T-helper 2 cell (primary cell): Measurements from ENCODE around the gene BMP7.

ENCODE experiments used
- DNase-seq, 5 experiments: peaks; one replicate each; pipeline versions ENCODE4 v3.0.0 to v3.0.0-alpha.2; 2012 to 2022

Gene BMP7

DNA sequence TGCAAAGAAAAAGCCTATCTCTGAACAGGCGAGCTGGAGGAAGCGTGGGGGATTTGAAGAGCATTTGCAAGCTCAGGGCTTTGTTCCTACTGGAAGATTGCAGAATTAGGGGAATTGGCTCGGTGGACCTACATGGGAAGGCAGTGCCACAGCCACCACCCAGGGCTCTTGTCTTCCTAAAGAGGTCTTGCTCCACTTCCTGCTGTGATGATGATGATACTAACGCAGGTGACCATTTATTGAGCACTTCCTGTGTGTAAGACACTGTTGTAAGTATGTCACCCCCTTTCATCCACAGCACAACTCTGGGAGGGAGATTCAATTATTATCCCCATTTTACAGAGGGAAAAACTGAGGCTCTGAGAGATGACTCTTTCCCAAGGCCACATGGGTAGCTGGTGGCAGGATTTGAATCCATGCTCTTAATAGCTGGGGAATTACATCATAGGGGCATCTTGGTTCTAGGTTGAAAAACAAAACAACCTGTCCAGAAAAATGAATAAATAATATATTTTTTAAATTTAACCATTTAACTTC, 41.2 kb downstream of the BMP7 start:
- no peak for DNase-seq

GRCh38 chr20:57224641-57225138, 41.8 kb downstream of the BMP7 start:
- DNase-seq: no peak

- no peak for DNase-seq
Measured at GRCh38 chr20:57223648-57224489, 42.6 kb downstream of the BMP7 start.

DNA sequence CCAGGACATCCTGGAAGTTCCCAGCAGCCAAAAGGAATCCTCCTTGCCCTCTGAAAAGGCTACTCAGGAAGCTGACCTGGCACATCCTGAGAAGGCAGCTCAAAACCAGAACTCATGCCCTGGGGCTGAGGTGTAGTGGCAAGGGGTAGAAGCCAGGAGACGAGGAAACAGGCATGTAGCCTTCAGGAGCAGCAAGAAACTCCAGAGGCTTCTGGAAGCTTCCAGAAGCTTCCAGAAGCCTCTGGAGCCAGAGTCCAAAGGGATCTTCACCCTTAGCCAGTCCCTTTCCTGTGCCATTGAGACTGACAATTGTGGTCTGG, 43.9 kb downstream of the BMP7 start:
- no peak for DNase-seq

- no peak for DNase-seq
Measured at GRCh38 chr20:57221916-57222630, 44.4 kb downstream of the BMP7 start.

GRCh38 chr20:57220337-57221145, 45.9 kb downstream of the BMP7 start:
- DNase-seq: no peak

- DNase-seq: no peak
Measured at GRCh38 chr20:57219071-57219677, 47.3 kb downstream of the BMP7 start.

- no peak for DNase-seq
Measured at GRCh38 chr20:57218489-57218888, 48.0 kb downstream of the BMP7 start.

- DNase-seq: no peak
Measured at GRCh38 chr20:57217802-57218201, 48.6 kb downstream of the BMP7 start.

DNA sequence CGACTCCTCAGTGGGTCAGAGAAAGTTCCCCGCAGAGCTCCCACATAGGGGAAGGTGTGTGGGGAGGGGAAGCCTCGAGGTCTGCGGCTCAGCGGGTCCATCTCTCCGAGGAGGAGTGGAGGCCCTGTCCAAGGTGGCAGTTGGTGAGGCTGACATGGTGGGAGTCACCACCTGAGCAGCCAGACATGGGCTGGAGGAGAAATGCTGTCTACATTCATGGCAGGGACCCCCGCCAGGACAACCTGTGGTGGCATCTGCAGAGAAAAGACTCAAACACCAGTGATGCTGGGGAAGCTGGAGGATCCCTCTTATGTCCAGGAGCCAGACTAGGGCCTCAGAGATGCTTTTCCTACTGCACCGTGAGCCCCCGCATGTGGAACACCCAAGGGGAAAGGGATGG, 49.8 kb downstream of the BMP7 start:
- DNase-seq: no peak

DNA sequence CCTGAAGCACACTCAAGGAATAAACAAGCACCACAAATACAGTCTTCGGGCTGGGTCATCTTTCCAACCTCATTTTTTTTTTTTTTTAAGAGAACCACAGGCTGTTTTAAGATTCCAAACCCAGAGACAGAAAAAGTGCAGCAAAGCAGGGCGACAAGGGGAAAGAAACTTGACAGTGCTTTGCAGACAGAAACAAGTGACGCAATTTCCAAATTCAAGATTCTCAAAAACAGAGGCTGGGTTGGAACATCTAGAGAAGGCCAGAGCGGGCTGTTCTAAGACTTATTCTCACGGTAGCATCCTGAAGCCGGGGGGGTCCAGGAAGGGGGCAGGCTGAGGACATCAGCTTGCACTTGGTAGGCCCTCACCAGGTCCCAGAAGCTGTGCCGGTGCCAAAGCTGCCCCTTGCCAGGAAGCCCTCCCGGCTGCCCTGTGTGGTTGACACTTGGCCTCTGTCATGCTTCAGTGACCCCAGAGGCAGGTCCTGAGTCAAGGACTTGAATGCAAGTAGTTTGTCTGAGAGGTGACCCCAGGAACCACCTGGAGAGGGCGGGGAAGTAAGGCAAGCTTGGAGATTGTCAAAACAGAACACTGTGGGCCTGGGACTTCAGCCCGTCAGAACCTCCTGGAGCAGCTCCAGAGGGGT, 50.5 kb downstream of the BMP7 start:
- DNase-seq: no peak

GRCh38 chr20:57215426-57215825, 51.0 kb downstream of the BMP7 start:
- no peak for DNase-seq

DNA sequence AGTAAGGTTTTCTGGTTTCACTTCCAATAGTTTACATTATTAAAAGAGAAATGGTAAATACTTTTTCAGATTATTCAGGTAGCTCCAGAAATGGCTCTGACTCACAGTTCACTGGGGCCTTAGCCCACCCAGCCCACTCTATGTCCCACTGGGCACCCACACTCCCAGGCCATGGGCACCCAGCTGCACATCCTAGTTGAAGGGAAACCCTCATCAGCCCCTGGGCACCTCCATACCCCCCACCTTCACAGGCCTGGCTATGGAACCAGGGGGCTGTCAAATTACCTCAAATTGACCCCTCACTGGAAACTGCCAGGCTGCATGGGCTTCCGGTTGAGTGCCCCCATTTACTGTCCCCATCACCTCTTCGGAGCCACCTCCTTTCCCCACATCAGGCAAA, 51.5 kb downstream of the BMP7 start:
- DNase-seq: no peak

DNA sequence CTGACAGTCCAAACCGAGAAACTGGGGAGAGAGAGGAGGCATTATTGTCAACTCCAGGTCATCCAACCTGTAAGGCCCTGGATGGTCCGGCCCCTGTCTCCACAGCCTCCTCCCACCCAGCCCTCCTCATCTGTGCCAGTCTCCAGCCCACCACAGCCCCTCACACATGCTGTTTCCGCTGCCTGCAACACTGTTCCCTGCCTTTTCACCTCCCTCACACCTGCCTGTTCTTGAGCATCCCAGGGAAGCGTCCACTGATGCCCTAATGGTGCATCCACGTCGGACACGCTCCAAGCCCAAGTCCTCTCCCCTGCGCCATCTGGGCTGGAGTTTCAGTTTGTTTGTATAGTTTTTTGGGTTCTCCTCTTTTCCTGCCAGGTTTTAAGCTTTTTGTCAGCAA, 52.0 kb downstream of the BMP7 start:
- no peak for DNase-seq

GRCh38 chr20:57213924-57214323, 52.5 kb downstream of the BMP7 start:
- DNase-seq: no peak

- DNase-seq: no peak
Measured at GRCh38 chr20:57213291-57213690, 53.1 kb downstream of the BMP7 start.

- no peak for DNase-seq
Measured at GRCh38 chr20:57212534-57213276, 53.7 kb downstream of the BMP7 start.

DNA sequence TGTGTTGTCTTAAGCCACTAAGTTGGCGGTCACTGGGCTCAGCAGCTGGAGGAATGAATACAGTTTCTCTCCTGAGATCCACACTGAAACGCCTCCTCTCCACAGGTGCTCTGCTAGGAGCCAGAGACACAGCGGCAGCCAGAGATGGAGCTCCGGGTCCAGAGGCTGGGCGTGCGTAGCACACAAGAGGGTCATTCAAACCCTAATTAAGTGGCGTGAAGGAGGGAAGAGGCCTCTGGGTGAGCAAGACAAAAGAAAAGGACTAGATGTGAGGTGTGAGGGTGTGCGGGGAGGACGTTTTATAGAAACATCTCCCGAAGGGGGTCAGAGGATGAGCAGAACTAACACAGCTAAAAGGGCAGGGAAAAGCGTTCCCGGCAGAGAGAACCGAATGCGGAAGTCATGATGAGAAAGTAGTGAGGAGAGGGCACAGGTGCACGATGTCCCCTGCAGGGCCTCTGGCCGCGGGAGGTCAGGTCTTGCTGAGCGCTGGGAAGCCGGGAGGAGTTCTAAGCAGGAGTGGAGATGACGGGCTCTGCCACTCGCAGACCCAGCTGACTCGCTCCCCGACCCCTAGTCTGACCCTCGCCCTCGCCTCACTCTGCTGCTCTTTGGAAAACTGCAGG, 54.4 kb downstream of the BMP7 start:
- DNase-seq: no peak

- DNase-seq: no peak
Measured at GRCh38 chr20:57211406-57211805, 55.0 kb downstream of the BMP7 start.

GRCh38 chr20:57210911-57211280, 55.5 kb downstream of the BMP7 start:
- DNase-seq: no peak
